Measurements from ENCODE around the gene PSMB10.

DNA sequence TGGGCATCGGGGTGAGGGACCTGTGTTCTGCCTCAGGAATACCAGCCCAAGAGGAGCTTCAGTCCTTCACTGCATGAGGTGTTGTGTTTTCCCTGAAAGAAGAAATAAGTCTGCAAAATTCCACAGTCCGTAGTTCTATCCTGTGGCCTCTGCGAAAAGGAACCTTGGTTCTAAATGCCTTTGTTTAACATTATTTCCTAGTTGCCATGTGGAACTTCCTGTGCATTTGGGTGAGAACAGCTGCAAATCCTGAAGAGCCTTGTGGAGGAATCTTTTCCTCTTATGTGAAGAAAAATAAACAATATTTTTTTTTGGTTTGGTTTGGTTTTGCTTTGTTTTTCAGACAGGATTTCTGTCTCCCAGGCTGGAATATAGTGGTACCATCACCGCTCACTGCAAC lies 33.8 kb downstream of the PSMB10 start:
- TF ChIP-seq, protein P1, sequence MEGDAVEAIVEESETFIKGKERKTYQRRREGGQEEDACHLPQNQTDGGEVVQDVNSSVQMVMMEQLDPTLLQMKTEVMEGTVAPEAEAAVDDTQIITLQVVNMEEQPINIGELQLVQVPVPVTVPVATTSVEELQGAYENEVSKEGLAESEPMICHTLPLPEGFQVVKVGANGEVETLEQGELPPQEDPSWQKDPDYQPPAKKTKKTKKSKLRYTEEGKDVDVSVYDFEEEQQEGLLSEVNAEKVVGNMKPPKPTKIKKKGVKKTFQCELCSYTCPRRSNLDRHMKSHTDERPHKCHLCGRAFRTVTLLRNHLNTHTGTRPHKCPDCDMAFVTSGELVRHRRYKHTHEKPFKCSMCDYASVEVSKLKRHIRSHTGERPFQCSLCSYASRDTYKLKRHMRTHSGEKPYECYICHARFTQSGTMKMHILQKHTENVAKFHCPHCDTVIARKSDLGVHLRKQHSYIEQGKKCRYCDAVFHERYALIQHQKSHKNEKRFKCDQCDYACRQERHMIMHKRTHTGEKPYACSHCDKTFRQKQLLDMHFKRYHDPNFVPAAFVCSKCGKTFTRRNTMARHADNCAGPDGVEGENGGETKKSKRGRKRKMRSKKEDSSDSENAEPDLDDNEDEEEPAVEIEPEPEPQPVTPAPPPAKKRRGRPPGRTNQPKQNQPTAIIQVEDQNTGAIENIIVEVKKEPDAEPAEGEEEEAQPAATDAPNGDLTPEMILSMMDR (conservative IDR thresholded peaks at IDR 0.05; ENCODE audit: low read length) = no peak
- TF ChIP-seq EZH2phosphoT487 (IDR thresholded peaks at IDR 0.05; ENCODE audit: borderline replicate concordance) = no peak

All from Loucy (cell line).